Measurements from ENCODE around the gene PKDCC. TPM values are rescaled to one million over a fixed set of nuclear protein-coding genes. Genes with fewer than 3 reads are reported as not detected.
A peak's percentile ranks its signal among the peaks of the same experiment; 100 is the strongest.

PKDCC gene
- total RNA-seq, 1 experiment from 2014 or later: 82.2 TPM

DNA sequence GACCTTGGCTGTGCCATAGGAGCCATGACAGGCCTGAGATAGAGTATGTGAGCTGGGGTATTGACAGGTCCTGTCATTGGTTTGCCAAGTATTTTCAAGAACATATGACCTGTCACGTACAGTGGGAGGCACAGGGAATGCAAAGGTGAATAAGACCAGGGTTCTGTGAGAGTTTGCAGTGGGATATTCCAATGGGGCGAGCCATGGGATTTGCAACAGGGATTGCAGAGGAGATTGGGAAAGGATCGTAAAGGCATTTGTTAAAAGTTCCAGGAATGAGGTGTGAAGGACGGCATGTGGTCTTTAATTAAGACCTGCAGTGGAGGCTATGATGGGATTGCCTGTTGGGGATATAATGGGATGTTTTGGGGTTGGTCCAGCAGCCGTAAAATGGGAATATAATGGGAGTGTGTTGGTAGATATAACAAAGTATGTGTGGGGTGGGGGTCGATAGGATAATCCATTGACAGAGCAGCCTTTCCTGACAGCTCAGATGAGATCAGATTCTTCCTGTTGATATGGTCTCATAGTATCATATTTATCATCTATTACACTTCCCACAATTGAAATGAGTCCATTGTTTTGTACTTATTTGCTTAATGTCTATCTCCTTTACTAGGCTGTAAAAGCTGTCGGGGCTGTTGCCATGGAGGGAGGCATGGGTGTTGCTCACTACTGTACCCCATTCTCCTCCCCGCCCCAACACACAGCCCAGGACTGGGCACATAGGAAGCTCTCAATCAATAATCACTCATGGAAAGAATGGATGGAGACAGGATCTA is 38.1 kb downstream of the PKDCC start:
- H3K27me3 ChIP-seq (replicated peaks; ENCODE audit: insufficient read depth, low read depth, low read length, poor library complexity): no peaks in the 10 kb centered on the region
- H3K9me3 ChIP-seq (ENCODE audit: low read depth, low read length, poor library complexity, severe bottlenecking): no peaks in the 10 kb centered on the region
- intact Hi-C loops (cut with micrococcal nuclease; ENCODE audit: unreplicated experiment): loop anchor here (1.0 kb wide), 2 partner anchors 217 to 233 kb away; no protein-coding TSS in a partner anchor
- no peak overlapping the region for H3K4me3 ChIP-seq (ENCODE audit: low read depth, low read length, poor library complexity, severe bottlenecking)
- TF ChIP-seq, protein P1, sequence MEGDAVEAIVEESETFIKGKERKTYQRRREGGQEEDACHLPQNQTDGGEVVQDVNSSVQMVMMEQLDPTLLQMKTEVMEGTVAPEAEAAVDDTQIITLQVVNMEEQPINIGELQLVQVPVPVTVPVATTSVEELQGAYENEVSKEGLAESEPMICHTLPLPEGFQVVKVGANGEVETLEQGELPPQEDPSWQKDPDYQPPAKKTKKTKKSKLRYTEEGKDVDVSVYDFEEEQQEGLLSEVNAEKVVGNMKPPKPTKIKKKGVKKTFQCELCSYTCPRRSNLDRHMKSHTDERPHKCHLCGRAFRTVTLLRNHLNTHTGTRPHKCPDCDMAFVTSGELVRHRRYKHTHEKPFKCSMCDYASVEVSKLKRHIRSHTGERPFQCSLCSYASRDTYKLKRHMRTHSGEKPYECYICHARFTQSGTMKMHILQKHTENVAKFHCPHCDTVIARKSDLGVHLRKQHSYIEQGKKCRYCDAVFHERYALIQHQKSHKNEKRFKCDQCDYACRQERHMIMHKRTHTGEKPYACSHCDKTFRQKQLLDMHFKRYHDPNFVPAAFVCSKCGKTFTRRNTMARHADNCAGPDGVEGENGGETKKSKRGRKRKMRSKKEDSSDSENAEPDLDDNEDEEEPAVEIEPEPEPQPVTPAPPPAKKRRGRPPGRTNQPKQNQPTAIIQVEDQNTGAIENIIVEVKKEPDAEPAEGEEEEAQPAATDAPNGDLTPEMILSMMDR (conservative IDR thresholded peaks at IDR 0.05; ENCODE audit: low read depth, low read length): no peak
- TF ChIP-seq EZH2 (IDR thresholded peaks at IDR 0.05; ENCODE audit: borderline replicate concordance, low read depth, low read length, poor library complexity, severe bottlenecking): no peak
- ChIA-PET CTCF (interaction anchor here (1.2 to 6.9 kb wide), 3 partner anchors 11 to 232 kb away, joined by 4 to 84 read pairs (median 32); no protein-coding TSS in a partner anchor), POLR2A (ENCODE audit: low non-redundant PET) (no interaction called here)
- DNase-seq (ENCODE audit: low spot score): no peak
- no peaks in the 10 kb centered on the region for H3K4me1 ChIP-seq (ENCODE audit: insufficient read depth, low read length, poor library complexity, severe bottlenecking)
- no peaks in the 10 kb centered on the region for H3K36me3 ChIP-seq (ENCODE audit: insufficient read depth, low read length, poor library complexity, severe bottlenecking)
- no peak overlapping the region for H3K27ac ChIP-seq (ENCODE audit: low read depth, low read length, poor library complexity, severe bottlenecking)
- no TSS peak for BruUV-seq (replicated peaks)

DNA sequence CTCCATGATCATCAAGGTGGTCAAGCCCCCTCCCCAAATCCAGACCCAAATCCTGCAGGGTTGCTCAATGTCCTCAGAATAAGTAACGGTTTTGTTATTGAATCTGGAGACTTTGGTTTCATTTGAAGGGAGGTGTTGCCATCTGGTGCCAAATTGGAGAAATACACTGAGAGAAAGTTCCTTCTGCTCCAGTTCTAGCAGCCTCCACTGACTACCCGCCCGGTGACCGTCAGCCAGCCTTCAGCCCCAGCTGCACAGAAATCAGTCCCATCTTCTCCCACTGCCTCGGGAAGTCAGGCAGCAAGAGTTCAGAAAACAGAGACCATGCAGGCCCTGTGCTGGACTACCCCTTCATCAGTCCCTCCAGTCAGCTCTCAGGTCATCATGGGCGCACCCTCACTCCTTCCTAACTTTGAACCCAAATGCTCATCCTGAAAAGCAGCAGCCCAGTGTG is 38.7 kb downstream of the PKDCC start:
- no peaks in the 10 kb centered on the region for H3K9me3 ChIP-seq (ENCODE audit: low read depth, low read length, poor library complexity, severe bottlenecking)
- CTCF ChIA-PET: interaction anchor here (1.2 to 6.9 kb wide), 3 partner anchors 12 to 233 kb away, joined by 4 to 84 read pairs (median 32); no protein-coding TSS in a partner anchor
- no peaks in the 10 kb centered on the region for H3K4me1 ChIP-seq (ENCODE audit: insufficient read depth, low read length, poor library complexity, severe bottlenecking)
- no peak overlapping the region for H3K4me3 ChIP-seq (ENCODE audit: low read depth, low read length, poor library complexity, severe bottlenecking)
- POLR2A ChIA-PET (ENCODE audit: low non-redundant PET): no interaction called here
- intact Hi-C loops (cut with micrococcal nuclease; ENCODE audit: unreplicated experiment): loop anchor here (1.0 kb wide), 2 partner anchors 217 to 233 kb away; no protein-coding TSS in a partner anchor
- H3K36me3 ChIP-seq (ENCODE audit: insufficient read depth, low read length, poor library complexity, severe bottlenecking): no peaks in the 10 kb centered on the region
- peak; percentile 83 for DNase-seq (ENCODE audit: low spot score)
- TF ChIP-seq, protein P1 (conservative IDR thresholded peaks at IDR 0.05; ENCODE audit: low read depth, low read length): peak; percentile 79
- no peak for TF ChIP-seq EZH2 (IDR thresholded peaks at IDR 0.05; ENCODE audit: borderline replicate concordance, low read depth, low read length, poor library complexity, severe bottlenecking)
- H3K27me3 ChIP-seq (replicated peaks; ENCODE audit: insufficient read depth, low read depth, low read length, poor library complexity): no peaks in the 10 kb centered on the region
- H3K27ac ChIP-seq (ENCODE audit: low read depth, low read length, poor library complexity, severe bottlenecking): no peak overlapping the region
- no TSS peak for BruUV-seq (replicated peaks)

GRCh38 chr2:42087137-42087856 is 39.5 kb downstream of the PKDCC start:
- CTCF ChIA-PET: interaction anchor here (1.2 to 6.9 kb wide), 3 partner anchors 13 to 234 kb away, joined by 4 to 84 read pairs (median 32); no protein-coding TSS in a partner anchor
- Histone ChIP-seq H3K27ac (ENCODE audit: low read depth, low read length, poor library complexity, severe bottlenecking) (no peak overlapping the region), H3K27me3 (replicated peaks; ENCODE audit: insufficient read depth, low read depth, low read length, poor library complexity) (no peaks in the 10 kb centered on the region), H3K4me1 (ENCODE audit: insufficient read depth, low read length, poor library complexity, severe bottlenecking) (no peaks in the 10 kb centered on the region), H3K4me3 (ENCODE audit: low read depth, low read length, poor library complexity, severe bottlenecking) (no peak overlapping the region), H3K9me3 (ENCODE audit: low read depth, low read length, poor library complexity, severe bottlenecking) (no peaks in the 10 kb centered on the region), H3K36me3 (ENCODE audit: insufficient read depth, low read length, poor library complexity, severe bottlenecking) (no peaks in the 10 kb centered on the region)
- DNase-seq (ENCODE audit: low spot score): no peak
- no peak for TF ChIP-seq EZH2 (IDR thresholded peaks at IDR 0.05; ENCODE audit: borderline replicate concordance, low read depth, low read length, poor library complexity, severe bottlenecking)
- TF ChIP-seq, protein P1 (conservative IDR thresholded peaks at IDR 0.05; ENCODE audit: low read depth, low read length): no peak
- no TSS peak for BruUV-seq (replicated peaks)
- intact Hi-C loops (cut with micrococcal nuclease; ENCODE audit: unreplicated experiment): no loop called here
- POLR2A ChIA-PET (ENCODE audit: low non-redundant PET): interaction anchor here (0.7 kb wide), 2 partner anchors 48 to 218 kb away, joined by 3 read pairs; no protein-coding TSS in a partner anchor
